ENCODE data around the gene DNA2.

DNA sequence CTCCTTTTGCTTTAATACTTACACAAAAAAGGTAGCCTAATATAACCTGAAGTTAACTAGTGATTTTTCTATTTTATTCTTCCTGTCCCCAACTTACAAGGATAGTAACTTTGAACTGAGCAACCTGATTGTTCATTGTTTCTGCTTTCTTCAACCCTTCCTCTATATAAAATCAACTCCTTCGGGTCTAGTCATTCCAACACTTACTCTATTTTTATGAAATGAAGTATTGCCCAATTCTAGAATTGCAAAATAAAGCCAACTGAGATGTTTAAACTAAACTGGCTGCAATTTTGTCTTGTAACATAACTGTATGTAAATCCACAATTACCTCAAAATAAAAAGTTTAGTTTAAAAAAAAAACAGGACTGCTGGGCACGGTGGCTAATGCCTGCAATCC lies 20.3 kb upstream of the DNA2 start:
- TF ChIP-seq, protein P1, sequence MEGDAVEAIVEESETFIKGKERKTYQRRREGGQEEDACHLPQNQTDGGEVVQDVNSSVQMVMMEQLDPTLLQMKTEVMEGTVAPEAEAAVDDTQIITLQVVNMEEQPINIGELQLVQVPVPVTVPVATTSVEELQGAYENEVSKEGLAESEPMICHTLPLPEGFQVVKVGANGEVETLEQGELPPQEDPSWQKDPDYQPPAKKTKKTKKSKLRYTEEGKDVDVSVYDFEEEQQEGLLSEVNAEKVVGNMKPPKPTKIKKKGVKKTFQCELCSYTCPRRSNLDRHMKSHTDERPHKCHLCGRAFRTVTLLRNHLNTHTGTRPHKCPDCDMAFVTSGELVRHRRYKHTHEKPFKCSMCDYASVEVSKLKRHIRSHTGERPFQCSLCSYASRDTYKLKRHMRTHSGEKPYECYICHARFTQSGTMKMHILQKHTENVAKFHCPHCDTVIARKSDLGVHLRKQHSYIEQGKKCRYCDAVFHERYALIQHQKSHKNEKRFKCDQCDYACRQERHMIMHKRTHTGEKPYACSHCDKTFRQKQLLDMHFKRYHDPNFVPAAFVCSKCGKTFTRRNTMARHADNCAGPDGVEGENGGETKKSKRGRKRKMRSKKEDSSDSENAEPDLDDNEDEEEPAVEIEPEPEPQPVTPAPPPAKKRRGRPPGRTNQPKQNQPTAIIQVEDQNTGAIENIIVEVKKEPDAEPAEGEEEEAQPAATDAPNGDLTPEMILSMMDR (IDR thresholded peaks at IDR 0.05) = no peak
- TF ChIP-seq POLR2A (IDR thresholded peaks at IDR 0.05) = no peak
